Erythroblast (primary cell): ENCODE data around the gene C3orf52.

Source experiments
- GATA1 ChIP-seq: IDR thresholded peaks from 2 replicates; pipeline ENCODE4 v1.6.1; 2011; ENCODE audit warnings: low read depth, mild to moderate bottlenecking, control low read depth, low read length, moderate library complexity
- POLR2A ChIP-seq: IDR thresholded peaks from 2 replicates; pipeline ENCODE4 v1.6.1; 2011; ENCODE audit warnings: mild to moderate bottlenecking, low read length

DNA sequence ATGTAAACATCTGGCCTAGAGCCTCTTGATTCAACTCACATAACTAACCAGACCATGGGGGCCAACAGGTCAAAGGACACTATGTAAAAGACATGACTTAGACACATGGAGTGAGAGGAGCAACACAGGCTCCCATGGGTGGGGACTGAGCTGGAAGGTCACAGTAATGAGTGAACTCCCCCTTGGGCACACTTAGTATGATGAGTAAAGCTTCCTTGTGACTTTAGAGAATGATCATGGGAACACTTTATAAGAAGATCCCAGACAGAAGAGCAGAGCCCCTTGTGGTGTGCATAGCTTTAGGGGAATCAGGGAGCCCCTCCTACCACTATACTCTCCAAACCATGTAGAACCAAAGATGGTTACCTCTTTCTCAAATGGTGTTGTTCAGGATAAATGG is 36.7 kb downstream of the C3orf52 start:
- TF ChIP-seq POLR2A (no peak), GATA1 (no peak)
